SK-N-MC (cell line): ENCODE results near the gene HBS1L.

Source experiments
- EZH2 ChIP-seq: fragments of 200-600 bp; sonication (generic); IDR thresholded peaks from one replicate; pipeline ENCODE4 v1.6.1; 2017; ENCODE audit warnings: antibody characterized with exemption
- POLR2AphosphoS5 ChIP-seq: IDR thresholded peaks from 2 replicates; pipeline ENCODE4 v1.6.1; 2012; ENCODE audit warnings: mild to moderate bottlenecking, low read depth, low read length, borderline replicate concordance

DNA sequence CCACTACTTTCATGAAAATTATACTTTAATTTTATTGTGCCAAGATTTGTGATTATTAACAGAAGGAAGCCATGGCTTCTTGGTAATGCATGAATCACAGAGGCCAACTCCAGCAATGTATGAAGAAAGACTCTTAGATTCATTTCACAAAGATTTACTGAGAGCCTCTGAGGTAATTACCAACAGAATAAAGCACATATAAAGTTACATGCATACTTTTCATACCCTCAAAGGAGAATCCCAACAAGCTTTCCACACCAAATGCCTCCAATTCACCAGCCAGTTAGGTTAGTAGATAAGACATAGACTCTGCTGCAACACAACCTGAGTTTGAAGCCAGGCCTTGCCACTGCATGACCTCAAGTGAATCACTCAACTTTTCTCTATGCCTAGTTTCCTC lies 41.9 kb downstream of the HBS1L start:
- TF ChIP-seq POLR2AphosphoS5 (no peak), EZH2 (no peak)
